Measurements from ENCODE around the gene TPT1. TPM values are rescaled to one million over a fixed set of nuclear protein-coding genes. Genes with fewer than 3 reads are reported as not detected.
A peak's percentile ranks its signal among the peaks of the same experiment; 100 is the strongest.
"Not testable (repeated sequence)": the region's sequence is repeated elsewhere in the genome, so short reads cannot be mapped to it uniquely, and the experiment has no call there.

Gene TPT1
- total and polyA plus RNA-seq, 4 donors, result 2,791 to 8,629 (median 4,381) TPM

GRCh38 chr13:45352031-45352430 lies 11.0 kb upstream of the TPT1 start:
- H3K4me3 ChIP-seq, result no peak overlapping the region
- no peak overlapping the region for H3K27ac ChIP-seq (ENCODE audit: low read depth in 1 of 2, low read length in 1 of 2)
- DNase-seq (no peak), ATAC-seq (ENCODE audit: insufficient read depth, low FRiP score) (no peak)
- WGBS, 2 donors, result 85 to 89% methylated on average over 10 of the region's 10 CpGs
- no peak overlapping the region for H3K9ac ChIP-seq (ENCODE audit: insufficient read depth in 1 of 2, low read length in 2 of 2)
- H3K36me3 ChIP-seq (ENCODE audit: control insufficient read depth in 4 of 4, insufficient read depth in 4 of 4, low read length in 4 of 4), result peaks cover 2 to 32% (median 14%) of the 10 kb centered on the region in 4 donors
- H3K9me3 ChIP-seq (ENCODE audit: control insufficient read depth in 4 of 4, insufficient read depth in 3 of 4, low read length in 3 of 4), result peaks cover 0 to 2% (median 0%) of the 10 kb centered on the region in 4 donors
- no peaks in the 10 kb centered on the region for H3K4me1 ChIP-seq (ENCODE audit: control insufficient read depth in 5 of 5, insufficient read depth in 5 of 5, low read length in 5 of 5)
- TF ChIP-seq, protein P1, sequence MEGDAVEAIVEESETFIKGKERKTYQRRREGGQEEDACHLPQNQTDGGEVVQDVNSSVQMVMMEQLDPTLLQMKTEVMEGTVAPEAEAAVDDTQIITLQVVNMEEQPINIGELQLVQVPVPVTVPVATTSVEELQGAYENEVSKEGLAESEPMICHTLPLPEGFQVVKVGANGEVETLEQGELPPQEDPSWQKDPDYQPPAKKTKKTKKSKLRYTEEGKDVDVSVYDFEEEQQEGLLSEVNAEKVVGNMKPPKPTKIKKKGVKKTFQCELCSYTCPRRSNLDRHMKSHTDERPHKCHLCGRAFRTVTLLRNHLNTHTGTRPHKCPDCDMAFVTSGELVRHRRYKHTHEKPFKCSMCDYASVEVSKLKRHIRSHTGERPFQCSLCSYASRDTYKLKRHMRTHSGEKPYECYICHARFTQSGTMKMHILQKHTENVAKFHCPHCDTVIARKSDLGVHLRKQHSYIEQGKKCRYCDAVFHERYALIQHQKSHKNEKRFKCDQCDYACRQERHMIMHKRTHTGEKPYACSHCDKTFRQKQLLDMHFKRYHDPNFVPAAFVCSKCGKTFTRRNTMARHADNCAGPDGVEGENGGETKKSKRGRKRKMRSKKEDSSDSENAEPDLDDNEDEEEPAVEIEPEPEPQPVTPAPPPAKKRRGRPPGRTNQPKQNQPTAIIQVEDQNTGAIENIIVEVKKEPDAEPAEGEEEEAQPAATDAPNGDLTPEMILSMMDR (IDR thresholded peaks at IDR 0.05; ENCODE audit: control extremely low read depth, extremely low read depth), result no peak
- no peaks in the 10 kb centered on the region for H3K27me3 ChIP-seq (ENCODE audit: control insufficient read depth in 3 of 3, insufficient read depth in 3 of 3, low read length in 2 of 3)

- no peak for ATAC-seq (ENCODE audit: insufficient read depth, low FRiP score)
Observed at GRCh38 chr13:45350152-45350551, 9.2 kb upstream of the TPT1 start.

GRCh38 chr13:45349438-45349837 lies 8.5 kb upstream of the TPT1 start:
- no peak for DNase-seq
- WGBS, 2 donors, result 36 to 50% methylated on average over 2 of the region's 2 CpGs
- TF ChIP-seq, protein P1 (IDR thresholded peaks at IDR 0.05; ENCODE audit: control extremely low read depth, extremely low read depth), result no peak
- Histone ChIP-seq H3K27ac (ENCODE audit: low read depth in 1 of 2, low read length in 1 of 2) (no peak overlapping the region), H3K9me3 (ENCODE audit: control insufficient read depth in 4 of 4, insufficient read depth in 3 of 4, low read length in 3 of 4) (peaks cover 0 to 2% (median 0%) of the 10 kb centered on the region in 4 donors), H3K9ac (ENCODE audit: insufficient read depth in 1 of 2, low read length in 2 of 2) (no peak overlapping the region), H3K4me1 (ENCODE audit: control insufficient read depth in 5 of 5, insufficient read depth in 5 of 5, low read length in 5 of 5) (no peaks in the 10 kb centered on the region), H3K4me3 (no peak overlapping the region), H3K27me3 (ENCODE audit: control insufficient read depth in 3 of 3, insufficient read depth in 3 of 3, low read length in 2 of 3) (no peaks in the 10 kb centered on the region), H3K36me3 (ENCODE audit: control insufficient read depth in 4 of 4, insufficient read depth in 4 of 4, low read length in 4 of 4) (peaks cover 5 to 32% (median 12%) of the 10 kb centered on the region in 4 donors)
- ATAC-seq (ENCODE audit: insufficient read depth, low FRiP score), result no peak

More at GRCh38 chr13:45350152-45350551, 9.2 kb upstream of the TPT1 start:
- peaks cover 2 to 31% (median 14%) of the 10 kb centered on the region in 4 donors for H3K36me3 ChIP-seq (ENCODE audit: control insufficient read depth in 4 of 4, insufficient read depth in 4 of 4, low read length in 4 of 4)
- H3K27me3 ChIP-seq (ENCODE audit: control insufficient read depth in 3 of 3, insufficient read depth in 3 of 3, low read length in 2 of 3), result no peaks in the 10 kb centered on the region
- no peak overlapping the region for H3K27ac ChIP-seq (ENCODE audit: low read depth in 1 of 2, low read length in 1 of 2)
- no peak for DNase-seq
- no peak overlapping the region for H3K4me3 ChIP-seq
- TF ChIP-seq, protein P1 (IDR thresholded peaks at IDR 0.05; ENCODE audit: control extremely low read depth, extremely low read depth), result no peak
- 96 to 97% methylated on average over 8 of the region's 8 CpGs for WGBS, 2 donors
- no peak overlapping the region for H3K9ac ChIP-seq (ENCODE audit: insufficient read depth in 1 of 2, low read length in 2 of 2)
- H3K9me3 ChIP-seq (ENCODE audit: control insufficient read depth in 4 of 4, insufficient read depth in 3 of 4, low read length in 3 of 4), result peaks cover 0 to 2% (median 0%) of the 10 kb centered on the region in 4 donors
- no peaks in the 10 kb centered on the region for H3K4me1 ChIP-seq (ENCODE audit: control insufficient read depth in 5 of 5, insufficient read depth in 5 of 5, low read length in 5 of 5)

GRCh38 chr13:45344064-45344463 lies 3.1 kb upstream of the TPT1 start:
- Histone ChIP-seq H3K4me1 (ENCODE audit: control insufficient read depth in 5 of 5, insufficient read depth in 5 of 5, low read length in 5 of 5) (peaks cover 0 to 20% (median 11%) of the 10 kb centered on the region in 5 donors), H3K36me3 (ENCODE audit: control insufficient read depth in 4 of 4, insufficient read depth in 4 of 4, low read length in 4 of 4) (peaks cover 8 to 21% (median 18%) of the 10 kb centered on the region in 4 donors)
- not testable (repeated sequence) for H3K4me3 ChIP-seq; H3K9ac ChIP-seq (ENCODE audit: insufficient read depth in 1 of 2, low read length in 2 of 2); H3K27ac ChIP-seq (ENCODE audit: low read depth in 1 of 2, low read length in 1 of 2); ATAC-seq (ENCODE audit: insufficient read depth, low FRiP score); H3K9me3 ChIP-seq (ENCODE audit: control insufficient read depth in 4 of 4, insufficient read depth in 3 of 4, low read length in 3 of 4); H3K27me3 ChIP-seq (ENCODE audit: control insufficient read depth in 3 of 3, insufficient read depth in 3 of 3, low read length in 2 of 3); DNase-seq
- 97% methylated on average over 8 of the region's 8 CpGs for WGBS, 2 donors

DNA sequence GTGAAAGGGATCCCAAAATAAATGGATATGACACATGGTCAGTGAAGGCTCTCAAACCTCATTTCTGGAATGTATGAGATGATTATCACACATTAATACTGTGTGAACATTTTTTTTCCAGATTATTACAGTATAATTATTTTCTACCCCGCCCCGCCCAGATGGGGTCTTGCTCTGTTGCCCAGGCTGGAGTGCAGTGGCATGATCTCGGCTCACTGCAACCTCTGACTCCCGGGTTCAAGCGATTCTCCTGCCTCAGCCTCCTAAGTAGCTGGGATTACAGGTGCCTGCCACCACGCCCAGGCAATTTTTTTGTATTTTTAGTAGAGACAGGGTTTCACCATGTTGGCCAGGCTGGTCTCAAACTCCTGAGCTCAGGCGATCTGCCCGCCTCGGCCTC lies 2.1 kb upstream of the TPT1 start:
- 95 to 98% methylated on average over 9 of the region's 9 CpGs for WGBS, 2 donors
- ATAC-seq (ENCODE audit: insufficient read depth, low FRiP score), result not testable (repeated sequence)

DNA sequence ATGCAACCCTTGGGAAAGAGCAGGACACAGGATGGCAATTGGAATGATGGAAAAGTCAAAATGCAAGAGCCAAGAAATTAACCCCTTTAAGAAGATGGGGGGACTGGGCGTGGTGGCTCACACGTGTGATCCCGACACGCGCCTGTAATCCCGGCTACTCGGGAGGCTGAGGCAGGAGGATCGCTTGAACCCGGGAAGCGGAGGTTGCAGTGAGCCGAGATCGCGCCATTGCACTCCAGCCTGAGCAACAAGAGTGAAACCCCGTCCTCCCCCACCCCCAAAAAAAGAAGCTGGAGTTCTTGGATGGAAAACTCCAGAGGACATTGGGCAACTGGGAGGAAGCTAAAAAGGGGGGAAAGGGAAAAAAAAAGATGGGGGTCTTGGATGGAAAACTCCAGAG lies 1.7 kb upstream of the TPT1 start:
- not testable (repeated sequence) for H3K4me3 ChIP-seq; H3K27ac ChIP-seq (ENCODE audit: low read depth in 1 of 2, low read length in 1 of 2); DNase-seq; H3K9me3 ChIP-seq (ENCODE audit: control insufficient read depth in 4 of 4, insufficient read depth in 3 of 4, low read length in 3 of 4); H3K27me3 ChIP-seq (ENCODE audit: control insufficient read depth in 3 of 3, insufficient read depth in 3 of 3, low read length in 2 of 3); ATAC-seq (ENCODE audit: insufficient read depth, low FRiP score)
- H3K36me3 ChIP-seq (ENCODE audit: control insufficient read depth in 4 of 4, insufficient read depth in 4 of 4, low read length in 4 of 4), result peaks cover 19 to 35% (median 24%) of the 10 kb centered on the region in 4 donors
- peaks cover 3 to 25% (median 22%) of the 10 kb centered on the region in 5 donors for H3K4me1 ChIP-seq (ENCODE audit: control insufficient read depth in 5 of 5, insufficient read depth in 5 of 5, low read length in 5 of 5)
- WGBS, 2 donors, result 97 to 98% methylated on average over 14 of the region's 14 CpGs
- peak overlapping the region in 1 of 2 donors; percentile 92 for H3K9ac ChIP-seq (ENCODE audit: insufficient read depth in 1 of 2, low read length in 2 of 2)

More for the DNA sequence above, 2.1 kb upstream of the TPT1 start:
- H3K27me3 ChIP-seq (ENCODE audit: control insufficient read depth in 3 of 3, insufficient read depth in 3 of 3, low read length in 2 of 3); H3K9ac ChIP-seq (ENCODE audit: insufficient read depth in 1 of 2, low read length in 2 of 2); DNase-seq; H3K9me3 ChIP-seq (ENCODE audit: control insufficient read depth in 4 of 4, insufficient read depth in 3 of 4, low read length in 3 of 4); H3K4me3 ChIP-seq; H3K27ac ChIP-seq (ENCODE audit: low read depth in 1 of 2, low read length in 1 of 2): not testable (repeated sequence)
- Histone ChIP-seq H3K36me3 (ENCODE audit: control insufficient read depth in 4 of 4, insufficient read depth in 4 of 4, low read length in 4 of 4) (peaks cover 16 to 30% (median 23%) of the 10 kb centered on the region in 4 donors), H3K4me1 (ENCODE audit: control insufficient read depth in 5 of 5, insufficient read depth in 5 of 5, low read length in 5 of 5) (peaks cover 2 to 25% (median 19%) of the 10 kb centered on the region in 5 donors)

All from lung (tissue), 12 donors.